ENCODE results near the gene NFX1.

The NFX1 gene

GRCh38 chr9:33290247-33291030, at the start of gene NFX1:
Gene NFX1, plus strand, starts transcription at chr9:33290516. Its CDS starts 57 bp downstream, at chr9:33290573.
- Mint-ChIP-seq H3K4me1 (peaks cover 35% of the 10 kb centered on the region), H3K36me3 (ENCODE audit: low read depth) (peaks cover 18% of the 10 kb centered on the region), H3K27ac (peak within 1 kb of the TSS; percentile 99), H3K27me3 (ENCODE audit: low read depth, poor library complexity) (no peaks in the 10 kb centered on the region), H3K4me3 (peak within 1 kb of the TSS; percentile 97), H3K9me3 (no peaks in the 10 kb centered on the region)
- peak; percentile 94 for DNase-seq
- no peak for TF ChIP-seq CTCF (IDR thresholded peaks at IDR 0.05)

GRCh38 chr9:33241298-33241697, 49.0 kb upstream of the NFX1 start:
- peaks cover 15% of the 10 kb centered on the region for H3K27me3 Mint-ChIP-seq (ENCODE audit: low read depth, poor library complexity)
- H3K4me1 Mint-ChIP-seq, result peaks cover 7% of the 10 kb centered on the region
- no peaks in the 10 kb centered on the region for H3K36me3 Mint-ChIP-seq (ENCODE audit: low read depth)
- TF ChIP-seq CTCF (IDR thresholded peaks at IDR 0.05), result no peak
- no peak overlapping the region for H3K4me3 Mint-ChIP-seq
- H3K9me3 Mint-ChIP-seq, result no peaks in the 10 kb centered on the region
- no peak overlapping the region for H3K27ac Mint-ChIP-seq
- no peak for DNase-seq

- TF ChIP-seq CTCF (IDR thresholded peaks at IDR 0.05), result no peak
- Mint-ChIP-seq H3K27me3 (ENCODE audit: low read depth, poor library complexity) (peaks cover 6% of the 10 kb centered on the region), H3K4me1 (peaks cover 7% of the 10 kb centered on the region), H3K27ac (no peak overlapping the region), H3K9me3 (no peaks in the 10 kb centered on the region), H3K4me3 (no peak overlapping the region), H3K36me3 (ENCODE audit: low read depth) (peaks cover 5% of the 10 kb centered on the region)
- no peak for DNase-seq
These were observed 47.6 kb upstream of the NFX1 start for GRCh38 chr9:33242609-33243134.

GRCh38 chr9:33244137-33244784, 46.1 kb upstream of the NFX1 start:
- Mint-ChIP-seq H3K27ac (peak overlapping the region; percentile 52), H3K4me1 (peaks cover 7% of the 10 kb centered on the region), H3K36me3 (ENCODE audit: low read depth) (peaks cover 7% of the 10 kb centered on the region), H3K27me3 (ENCODE audit: low read depth, poor library complexity) (peaks cover 6% of the 10 kb centered on the region), H3K9me3 (no peaks in the 10 kb centered on the region), H3K4me3 (no peak overlapping the region)
- no peak for TF ChIP-seq CTCF (IDR thresholded peaks at IDR 0.05)
- DNase-seq, result no peak

- Mint-ChIP-seq H3K36me3 (ENCODE audit: low read depth) (peaks cover 10% of the 10 kb centered on the region), H3K27me3 (ENCODE audit: low read depth, poor library complexity) (peaks cover 6% of the 10 kb centered on the region), H3K4me1 (no peaks in the 10 kb centered on the region), H3K9me3 (no peaks in the 10 kb centered on the region), H3K27ac (no peak overlapping the region), H3K4me3 (no peak overlapping the region)
- no peak for TF ChIP-seq CTCF (IDR thresholded peaks at IDR 0.05)
- no peak for DNase-seq
These were observed 45.0 kb upstream of the NFX1 start for GRCh38 chr9:33245341-33245740.
